ENCODE measurements around the gene CASP9.

DNA sequence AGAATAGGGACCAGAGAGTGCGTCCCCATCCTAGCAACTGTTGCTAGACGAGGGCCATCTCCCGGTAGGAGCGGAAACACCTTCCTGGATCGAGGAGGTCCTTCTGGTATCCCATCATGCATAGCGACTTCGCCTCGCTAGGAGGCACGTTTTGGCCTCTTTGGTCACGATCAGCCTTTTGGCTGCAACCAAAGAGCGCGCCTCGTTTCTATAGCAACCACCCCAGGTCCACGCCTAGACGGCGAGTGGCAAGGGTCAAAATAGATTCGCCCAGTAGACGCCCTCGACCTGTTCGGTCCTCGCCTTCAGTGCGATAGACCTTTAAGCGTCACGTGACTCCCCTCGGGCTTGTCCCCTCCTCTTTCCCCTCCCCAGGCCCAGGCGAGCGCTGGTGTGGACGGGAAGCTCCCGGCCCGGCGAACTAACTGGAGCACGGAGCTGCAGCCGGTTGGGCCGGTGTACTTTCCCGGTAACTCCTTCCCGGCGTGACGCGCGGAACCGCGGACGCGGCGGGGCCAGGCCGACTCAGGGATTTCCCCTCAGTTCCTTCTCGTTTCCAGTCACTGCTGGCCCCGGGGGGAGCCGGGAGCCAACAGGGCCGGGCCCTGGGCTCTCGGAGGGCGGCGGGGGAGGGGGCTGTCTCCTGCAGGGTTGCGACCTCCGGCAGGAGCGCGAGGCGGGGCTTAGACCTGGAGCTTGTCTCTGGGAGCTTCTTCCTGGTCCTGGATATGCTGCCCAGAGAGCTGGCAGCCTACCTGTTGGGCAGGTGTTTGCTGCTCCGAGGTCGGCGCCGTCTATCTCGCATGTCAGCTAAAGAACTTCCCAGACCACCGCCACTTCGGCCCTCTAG lies 2.7 kb upstream of the CASP9 start, which contains the start of gene DNAJC16:
- TF ChIP-seq EZH2 (IDR thresholded peaks at IDR 0.05; ENCODE audit: insufficient read depth, low read length) (no peak), CTCF (IDR thresholded peaks at IDR 0.05; ENCODE audit: insufficient read depth, low read depth, low read length) (no peak)
